K562 (cell line): ENCODE measurements around the gene DPP8. TPM values are rescaled to one million over a fixed set of nuclear protein-coding genes. Genes with fewer than 3 reads are reported as not detected.
A peak's percentile ranks its signal among the peaks of the same experiment; 100 is the strongest.

Experiments used
- C11orf30 ChIP-seq: fragments of 450-650 bp; IDR thresholded peaks from 2 replicates; pipeline ENCODE4 v1.6.1; 2016; ENCODE audit warnings: low read depth, mild to moderate bottlenecking
- CBX5 ChIP-seq: IDR thresholded peaks from 2 replicates; pipeline ENCODE4 v1.6.1; 2014; ENCODE audit warnings: low read depth, borderline replicate concordance
- COPS2 ChIP-seq: fragments of 450-650 bp; conservative IDR thresholded peaks from 2 replicates; pipeline ENCODE4 v1.6.1; 2016; ENCODE audit warnings: mild to moderate bottlenecking, moderate library complexity
- FIP1L1 ChIP-seq: fragments of 200-400 bp; formaldehyde crosslinking; IDR thresholded peaks from 2 replicates; pipeline ENCODE4 v1.6.1; 2018; ENCODE audit warnings: mild to moderate bottlenecking, low read depth, low read length; ENCODE audit not compliant: poor library complexity, severe bottlenecking
- FOXP1 ChIP-seq: sonication (generic); formaldehyde crosslinking; IDR thresholded peaks from 2 replicates; pipeline ENCODE4 v1.8.0; 2022; ENCODE audit warnings: mild to moderate bottlenecking, missing genetic modification reagents
- GATAD2A ChIP-seq: fragments of 450-650 bp; IDR thresholded peaks from 2 replicates; pipeline ENCODE4 v1.6.1; 2017
- KDM4B ChIP-seq, 2 experiments: fragments of 450-650 bp in 1 of 2; sonication (generic) in 1 of 2; IDR thresholded peaks; 2 replicates each; pipeline ENCODE4 v1.6.1; 2016 to 2017; ENCODE audit warnings: borderline replicate concordance in 2 of 2, antibody characterized with exemption in 1 of 2, low read depth in 1 of 2, mild to moderate bottlenecking in 1 of 2
- KHSRP ChIP-seq: fragments of 450-650 bp; IDR thresholded peaks from 2 replicates; pipeline ENCODE4 v1.6.1; 2017
- PHF21A ChIP-seq: fragments of 450-650 bp; IDR thresholded peaks from 2 replicates; pipeline ENCODE4 v1.6.1; 2017; ENCODE audit warnings: low read depth, borderline replicate concordance
- RBM15 ChIP-seq: fragments of 200-400 bp; formaldehyde crosslinking; IDR thresholded peaks from 2 replicates; pipeline ENCODE4 v1.6.1; 2018; ENCODE audit warnings: mild to moderate bottlenecking, low read length, moderate library complexity; ENCODE audit not compliant: insufficient read depth
- RFX5 ChIP-seq: IDR thresholded peaks from 2 replicates; pipeline ENCODE4 v1.6.1; 2011; ENCODE audit warnings: low read depth, mild to moderate bottlenecking, improper control_type of control experiment, low read length
- RHOXF2B ChIP-seq: fragments of 250-450 bp; sonication (Bioruptor Pico); conservative IDR thresholded peaks from 2 replicates; pipeline ENCODE4 v1.5.1; 2021
- TOE1 ChIP-seq, 2 experiments: fragments of 450-650 bp in 1 of 2; sonication (generic) in 1 of 2; formaldehyde crosslinking in 1 of 2; IDR thresholded peaks; 2 replicates each; pipeline versions ENCODE4 v1.7.1 to v1.8.0; 2016 to 2022; ENCODE audit warnings: borderline replicate concordance in 2 of 2, mild to moderate bottlenecking in 2 of 2, antibody characterized with exemption in 1 of 2, inconsistent platforms in 1 of 2, low read depth in 1 of 2, missing genetic modification reagents in 1 of 2, moderate library complexity in 1 of 2
- ZNF174 ChIP-seq: fragments of 250-450 bp; sonication (Bioruptor Pico); IDR thresholded peaks from 2 replicates; pipeline ENCODE4 v1.4.0; 2020; ENCODE audit warnings: mild to moderate bottlenecking
- polyA plus RNA-seq, 8 experiments: library from polyadenylated mRNA; depleted of rRNA in 4 of 8; stranded (reverse) in 5 of 8; unstranded in 3 of 8; fragments of >200 nt; fragmentation: Nextera tagmentation in 2 of 8; fragmentation: Illumina TruSeq in 1 of 8; extraction: Ambion mirVana in 2 of 8; extraction: Trizol in 1 of 8; gene quantifications; 2 replicates each; pipeline versions ENCODE4 v1.2.1 to v1.2.3, GENCODE V29; 2011 to 2014; ENCODE audit warnings: inconsistent platforms in 1 of 8, missing spikeins in 1 of 8
- total RNA-seq, 7 experiments: library from RNA; depleted of rRNA in 6 of 7; stranded (reverse); fragments of >200 nt in 6 of 7; fragmentation: Illumina TruSeq in 2 of 7; extraction: Trizol in 2 of 7; gene quantifications; 2 replicates each; pipeline versions ENCODE4 v1.2.1 to v1.2.3, GENCODE V29; 2011 to 2021; ENCODE audit warnings: low replicate concordance in 1 of 7
- TF ChIP-seq, protein P1 (sequence below): sonication (generic); formaldehyde crosslinking; IDR thresholded peaks from 2 replicates; pipeline ENCODE4 v1.8.1; 2023; ENCODE audit warnings: missing genetic modification reagents, mild to moderate bottlenecking, borderline replicate concordance
- TF ChIP-seq, protein P2 (sequence below): fragments of 250-450 bp; sonication (Bioruptor Pico); IDR thresholded peaks from 2 replicates; pipeline ENCODE4 v1.4.0; 2020; ENCODE audit warnings: borderline replicate concordance
- TF ChIP-seq, protein P3 (sequence below), 2 experiments: IDR thresholded peaks in 1 of 2; conservative IDR thresholded peaks in 1 of 2; 2 replicates each; pipeline ENCODE4 v1.6.1; 2016; ENCODE audit warnings: low read depth in 2 of 2, mild to moderate bottlenecking in 1 of 2, missing compliant biosample characterization in 1 of 2, missing genetic modification characterization in 1 of 2, moderate library complexity in 1 of 2

DPP8 gene
- total and polyA plus RNA-seq, 9 of the 15 experiments (the other 6 are each of a cell fraction or from before 2014, with no cell fraction given): 5.5 to 36.7 (median 20.7) TPM

DNA sequence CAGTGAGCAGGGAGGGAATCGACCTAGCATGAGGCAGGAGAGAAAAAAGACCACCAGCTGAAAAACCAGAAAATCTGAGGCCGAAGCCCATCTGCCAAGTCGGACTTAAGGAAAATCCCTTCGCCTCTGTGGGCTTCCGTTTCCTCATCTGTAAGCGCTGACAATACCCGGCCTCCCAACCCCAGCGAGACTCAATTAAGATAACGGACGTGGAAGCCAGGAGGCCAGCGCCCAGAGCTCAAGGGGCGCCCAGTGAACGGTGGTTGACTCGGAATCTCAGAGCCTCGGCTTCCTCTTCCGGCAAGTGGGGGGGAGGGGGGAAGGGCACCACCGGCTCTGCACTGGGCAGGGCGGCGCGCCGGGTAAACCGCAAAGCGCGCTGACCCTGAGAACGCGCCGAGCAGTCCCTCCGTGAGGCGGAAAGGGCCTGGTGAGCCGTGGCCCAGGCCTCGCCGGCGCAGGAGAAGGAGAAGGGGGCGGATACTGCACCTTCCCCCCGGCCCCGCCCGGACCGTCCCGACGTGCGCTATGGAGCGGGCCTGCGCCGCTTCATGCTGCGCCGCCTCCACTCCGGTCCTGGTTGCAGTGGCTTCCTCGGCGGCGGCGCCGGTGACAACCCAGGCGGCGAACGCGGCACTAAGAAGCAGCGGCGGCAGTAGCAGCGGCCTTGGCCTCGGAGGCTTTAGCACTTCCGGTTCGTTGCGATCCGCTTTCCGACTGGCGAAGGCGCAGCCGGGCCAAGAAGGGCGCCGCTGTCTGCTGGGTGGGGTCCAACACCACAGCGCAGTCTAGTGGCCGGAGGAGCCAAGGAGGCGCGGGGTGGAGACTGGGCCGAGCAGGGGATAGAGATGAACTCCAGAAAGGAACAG, at the start of gene DPP8 (continued):
- TF ChIP-seq, protein P1, sequence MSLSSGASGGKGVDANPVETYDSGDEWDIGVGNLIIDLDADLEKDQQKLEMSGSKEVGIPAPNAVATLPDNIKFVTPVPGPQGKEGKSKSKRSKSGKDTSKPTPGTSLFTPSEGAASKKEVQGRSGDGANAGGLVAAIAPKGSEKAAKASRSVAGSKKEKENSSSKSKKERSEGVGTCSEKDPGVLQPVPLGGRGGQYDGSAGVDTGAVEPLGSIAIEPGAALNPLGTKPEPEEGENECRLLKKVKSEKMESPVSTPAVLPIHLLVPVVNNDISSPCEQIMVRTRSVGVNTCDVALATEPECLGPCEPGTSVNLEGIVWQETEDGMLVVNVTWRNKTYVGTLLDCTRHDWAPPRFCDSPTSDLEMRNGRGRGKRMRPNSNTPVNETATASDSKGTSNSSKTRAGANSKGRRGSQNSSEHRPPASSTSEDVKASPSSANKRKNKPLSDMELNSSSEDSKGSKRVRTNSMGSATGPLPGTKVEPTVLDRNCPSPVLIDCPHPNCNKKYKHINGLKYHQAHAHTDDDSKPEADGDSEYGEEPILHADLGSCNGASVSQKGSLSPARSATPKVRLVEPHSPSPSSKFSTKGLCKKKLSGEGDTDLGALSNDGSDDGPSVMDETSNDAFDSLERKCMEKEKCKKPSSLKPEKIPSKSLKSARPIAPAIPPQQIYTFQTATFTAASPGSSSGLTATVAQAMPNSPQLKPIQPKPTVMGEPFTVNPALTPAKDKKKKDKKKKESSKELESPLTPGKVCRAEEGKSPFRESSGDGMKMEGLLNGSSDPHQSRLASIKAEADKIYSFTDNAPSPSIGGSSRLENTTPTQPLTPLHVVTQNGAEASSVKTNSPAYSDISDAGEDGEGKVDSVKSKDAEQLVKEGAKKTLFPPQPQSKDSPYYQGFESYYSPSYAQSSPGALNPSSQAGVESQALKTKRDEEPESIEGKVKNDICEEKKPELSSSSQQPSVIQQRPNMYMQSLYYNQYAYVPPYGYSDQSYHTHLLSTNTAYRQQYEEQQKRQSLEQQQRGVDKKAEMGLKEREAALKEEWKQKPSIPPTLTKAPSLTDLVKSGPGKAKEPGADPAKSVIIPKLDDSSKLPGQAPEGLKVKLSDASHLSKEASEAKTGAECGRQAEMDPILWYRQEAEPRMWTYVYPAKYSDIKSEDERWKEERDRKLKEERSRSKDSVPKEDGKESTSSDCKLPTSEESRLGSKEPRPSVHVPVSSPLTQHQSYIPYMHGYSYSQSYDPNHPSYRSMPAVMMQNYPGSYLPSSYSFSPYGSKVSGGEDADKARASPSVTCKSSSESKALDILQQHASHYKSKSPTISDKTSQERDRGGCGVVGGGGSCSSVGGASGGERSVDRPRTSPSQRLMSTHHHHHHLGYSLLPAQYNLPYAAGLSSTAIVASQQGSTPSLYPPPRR (CRISPR knock-in tag): peak; percentile 85; the same call in 1 of the 2 replicates
- TF ChIP-seq KDM4B (IDR thresholded peaks at IDR 0.05; ENCODE audit: borderline replicate concordance in 2 of 2, low read depth in 1 of 2) (peak in 1 of 2 experiments; percentile 98; a peak in 2 of 4 replicates), C11orf30 (peak; percentile 97), CBX5 (0 out of 2 replicates have a peak, but pooled peaks have one; percentile 28), PHF21A (no peak; the same call in 1 of the 2 replicates), GATAD2A (no peak), ZNF174 (CRISPR knock-in tag) (no peak), RFX5 (no peak), FIP1L1 (peak; percentile 93), COPS2 (no peak), RHOXF2B (CRISPR knock-in tag) (no peak), KHSRP (no peak), RBM15 (no peak), FOXP1 (CRISPR knock-in tag) (peak; percentile 94; the same call in 1 of the 2 replicates), TOE1 (IDR thresholded peaks at IDR 0.05; ENCODE audit: borderline replicate concordance) (peak; percentile 92), TOE1 (CRISPR knock-in tag; IDR thresholded peaks at IDR 0.05; ENCODE audit: borderline replicate concordance, low read depth) (peak; percentile 88)
- TF ChIP-seq, protein P2, sequence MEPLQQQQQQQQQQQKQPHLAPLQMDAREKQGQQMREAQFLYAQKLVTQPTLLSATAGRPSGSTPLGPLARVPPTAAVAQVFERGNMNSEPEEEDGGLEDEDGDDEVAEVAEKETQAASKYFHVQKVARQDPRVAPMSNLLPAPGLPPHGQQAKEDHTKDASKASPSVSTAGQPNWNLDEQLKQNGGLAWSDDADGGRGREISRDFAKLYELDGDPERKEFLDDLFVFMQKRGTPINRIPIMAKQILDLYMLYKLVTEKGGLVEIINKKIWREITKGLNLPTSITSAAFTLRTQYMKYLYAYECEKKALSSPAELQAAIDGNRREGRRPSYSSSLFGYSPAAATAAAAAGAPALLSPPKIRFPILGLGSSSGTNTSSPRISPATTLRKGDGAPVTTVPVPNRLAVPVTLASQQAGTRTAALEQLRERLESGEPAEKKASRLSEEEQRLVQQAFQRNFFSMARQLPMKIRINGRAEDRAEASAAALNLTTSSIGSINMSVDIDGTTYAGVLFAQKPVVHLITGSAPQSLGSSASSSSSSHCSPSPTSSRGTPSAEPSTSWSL (CRISPR knock-in tag): no peak
- TF ChIP-seq, protein P3, sequence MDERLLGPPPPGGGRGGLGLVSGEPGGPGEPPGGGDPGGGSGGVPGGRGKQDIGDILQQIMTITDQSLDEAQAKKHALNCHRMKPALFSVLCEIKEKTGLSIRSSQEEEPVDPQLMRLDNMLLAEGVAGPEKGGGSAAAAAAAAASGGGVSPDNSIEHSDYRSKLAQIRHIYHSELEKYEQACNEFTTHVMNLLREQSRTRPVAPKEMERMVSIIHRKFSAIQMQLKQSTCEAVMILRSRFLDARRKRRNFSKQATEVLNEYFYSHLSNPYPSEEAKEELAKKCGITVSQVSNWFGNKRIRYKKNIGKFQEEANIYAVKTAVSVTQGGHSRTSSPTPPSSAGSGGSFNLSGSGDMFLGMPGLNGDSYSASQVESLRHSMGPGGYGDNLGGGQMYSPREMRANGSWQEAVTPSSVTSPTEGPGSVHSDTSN (CRISPR knock-in tag; IDR thresholded peaks at IDR 0.05; ENCODE audit: low read depth): no peak
- TF ChIP-seq, protein P3 (tag; conservative IDR thresholded peaks at IDR 0.05; ENCODE audit: low read depth): no peak
